Activated B cell treated with CpG ODN at 0.5 μM for 24 hours (primary cell): Measurements from ENCODE around the gene TCF12. TPM values are rescaled to one million over a fixed set of nuclear protein-coding genes. Genes with fewer than 3 reads are reported as not detected.
A peak's percentile ranks its signal among the peaks of the same experiment; 100 is the strongest.

ENCODE experiments used
- ATAC-seq: fragments of 200-7000 bp; cut with Tn5 transposase; one replicate; pipeline ENCODE4 v1.10.0; 2021; ENCODE audit warnings: low read depth, mild to moderate bottlenecking, moderate library complexity
- CTCF ChIA-PET: fragments of 350-600 bp; sonication (Branson Sonifier 250); formaldehyde crosslinking; loops from one replicate; lab custom pipeline; 2021; ENCODE audit warnings: antibody characterized with exemption; lab: Charles Lee
- POLR2A ChIA-PET: fragments of 350-600 bp; sonication (Branson Sonifier 250); formaldehyde crosslinking; loops from one replicate; lab custom pipeline; 2021; ENCODE audit warnings: antibody characterized with exemption; lab: Charles Lee
- DNase-seq: peaks from one replicate; pipeline ENCODE4 v3.0.0; 2022
- H3K27ac Mint-ChIP-seq: one replicate; pipeline ENCODE4 v1.8.0; 2020; ENCODE audit warnings: mixed read lengths
- H3K27me3 Mint-ChIP-seq: one replicate; pipeline ENCODE4 v1.8.0; 2021; ENCODE audit warnings: mixed read lengths
- H3K36me3 Mint-ChIP-seq: one replicate; pipeline ENCODE4 v1.8.0; 2021; ENCODE audit warnings: low read depth, mixed read lengths
- H3K4me1 Mint-ChIP-seq: one replicate; pipeline ENCODE4 v1.8.0; 2021; ENCODE audit warnings: mixed read lengths
- H3K4me3 Mint-ChIP-seq: one replicate; pipeline ENCODE4 v1.8.0; 2020; ENCODE audit warnings: mild to moderate bottlenecking, mixed read lengths
- H3K9me3 Mint-ChIP-seq: one replicate; pipeline ENCODE4 v1.8.0; 2020; ENCODE audit warnings: mixed read lengths
- intact Hi-C: fragments of 100-400 bp; cut with micrococcal nuclease; formaldehyde crosslinking; loops from one replicate; pipeline ENCODE4 v1.15.1; 2024
- total RNA-seq: library from RNA; stranded (reverse); gene quantifications from 2 replicates; pipeline ENCODE4 v1.2.3, GENCODE V29; 2022
- TF ChIP-seq, protein P1 (sequence below): fragments of 200-600 bp; IDR thresholded peaks from one replicate; pipeline ENCODE4 v1.8.0; 2022; ENCODE audit warnings: antibody characterized with exemption, mild to moderate bottlenecking

Gene TCF12
- total RNA-seq, 1 donor from 2014 or later: 119 TPM

DNA sequence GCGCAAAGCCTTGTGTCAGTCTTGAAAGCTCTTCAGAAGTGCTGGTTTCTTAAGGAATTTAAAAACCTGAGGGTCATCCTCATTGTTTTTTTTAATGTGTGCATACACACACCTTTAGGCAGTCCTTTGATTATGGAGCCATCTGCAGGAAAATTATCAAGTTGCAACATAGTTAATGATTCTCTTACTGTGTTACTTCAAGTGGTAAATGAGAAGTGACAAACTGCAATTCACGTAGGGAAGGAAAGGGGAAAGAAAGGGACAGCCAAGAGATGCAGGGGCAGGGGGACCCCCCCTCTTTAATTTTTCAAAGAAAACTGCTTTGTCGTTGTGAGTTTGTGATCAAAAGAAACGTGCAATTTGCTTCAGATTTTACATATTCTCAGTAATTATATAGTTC is 295.4 kb downstream of the TCF12 start:
- Mint-ChIP-seq H3K27me3 (no peaks in the 10 kb centered on the region), H3K9me3 (no peaks in the 10 kb centered on the region), H3K4me1 (peaks cover 32% of the 10 kb centered on the region), H3K27ac (no peak overlapping the region), H3K4me3 (no peak overlapping the region), H3K36me3 (no peaks in the 10 kb centered on the region)
- ChIA-PET CTCF (interaction anchor here (0.6 to 6.1 kb wide), 22 partner anchors 10 to 749 kb away, joined by 3 to 38 read pairs (median 4); partner anchors contain the start of genes MNS1 and TCF12), POLR2A (no interaction called here)
- TF ChIP-seq, protein P1, sequence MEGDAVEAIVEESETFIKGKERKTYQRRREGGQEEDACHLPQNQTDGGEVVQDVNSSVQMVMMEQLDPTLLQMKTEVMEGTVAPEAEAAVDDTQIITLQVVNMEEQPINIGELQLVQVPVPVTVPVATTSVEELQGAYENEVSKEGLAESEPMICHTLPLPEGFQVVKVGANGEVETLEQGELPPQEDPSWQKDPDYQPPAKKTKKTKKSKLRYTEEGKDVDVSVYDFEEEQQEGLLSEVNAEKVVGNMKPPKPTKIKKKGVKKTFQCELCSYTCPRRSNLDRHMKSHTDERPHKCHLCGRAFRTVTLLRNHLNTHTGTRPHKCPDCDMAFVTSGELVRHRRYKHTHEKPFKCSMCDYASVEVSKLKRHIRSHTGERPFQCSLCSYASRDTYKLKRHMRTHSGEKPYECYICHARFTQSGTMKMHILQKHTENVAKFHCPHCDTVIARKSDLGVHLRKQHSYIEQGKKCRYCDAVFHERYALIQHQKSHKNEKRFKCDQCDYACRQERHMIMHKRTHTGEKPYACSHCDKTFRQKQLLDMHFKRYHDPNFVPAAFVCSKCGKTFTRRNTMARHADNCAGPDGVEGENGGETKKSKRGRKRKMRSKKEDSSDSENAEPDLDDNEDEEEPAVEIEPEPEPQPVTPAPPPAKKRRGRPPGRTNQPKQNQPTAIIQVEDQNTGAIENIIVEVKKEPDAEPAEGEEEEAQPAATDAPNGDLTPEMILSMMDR: no peak
- DNase-seq (no peak), ATAC-seq (peak; percentile 65)
- intact Hi-C loops: loop anchor here (1.0 to 5.0 kb wide), 9 partner anchors 15 to 723 kb away; partner anchors contain the start of gene TCF12

DNA sequence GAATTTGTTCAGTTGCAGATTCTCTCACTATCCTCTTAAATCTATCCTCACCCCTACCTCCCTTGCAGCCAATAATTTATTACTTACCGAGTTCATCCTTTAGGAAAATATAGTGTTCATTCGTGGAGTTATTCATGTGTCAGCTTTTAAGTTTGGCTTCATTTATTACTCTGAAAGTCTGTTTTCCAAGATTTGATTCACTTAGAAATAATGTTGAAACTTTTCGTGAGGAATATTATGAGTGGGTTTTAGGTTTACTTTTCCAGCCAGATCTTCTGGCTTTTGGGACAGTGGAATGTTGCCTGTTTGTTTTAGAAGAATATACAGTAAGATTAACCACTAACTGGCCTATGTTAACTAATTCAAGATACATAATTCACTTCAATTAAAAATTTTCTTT is 296.9 kb downstream of the TCF12 start:
- Mint-ChIP-seq H3K27ac (no peak overlapping the region), H3K4me3 (no peak overlapping the region), H3K9me3 (no peaks in the 10 kb centered on the region), H3K4me1 (peaks cover 29% of the 10 kb centered on the region), H3K36me3 (no peaks in the 10 kb centered on the region), H3K27me3 (no peaks in the 10 kb centered on the region)
- TF ChIP-seq, protein P1: no peak
- intact Hi-C loops: loop anchor here (2.0 kb wide), 3 partner anchors 13 to 725 kb away; no protein-coding TSS in a partner anchor
- ATAC-seq (no peak), DNase-seq (no peak)
- POLR2A ChIA-PET: no interaction called here
- CTCF ChIA-PET: interaction anchor here (1.3 kb wide), 1 partner anchor 91 kb away, joined by 8 read pairs; no protein-coding TSS in a partner anchor

DNA sequence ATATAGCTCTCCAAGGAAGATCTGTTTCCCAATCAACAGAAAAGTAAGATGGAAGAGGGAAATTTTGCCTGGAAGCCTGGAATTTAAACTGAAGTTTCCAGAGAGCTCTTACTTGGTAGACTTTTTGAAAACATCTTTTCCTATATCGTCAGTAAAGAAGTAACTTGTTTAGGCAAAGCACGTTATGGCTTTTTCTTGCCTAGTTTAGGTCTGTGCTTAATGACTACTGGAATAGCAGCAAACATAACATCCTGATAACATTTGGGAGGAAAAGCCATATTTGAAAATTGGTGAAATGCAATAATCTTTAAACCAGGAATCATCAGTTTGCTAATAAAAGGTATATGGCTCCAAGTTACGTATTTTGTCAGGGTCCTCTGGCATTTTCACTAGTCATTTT is 297.4 kb downstream of the TCF12 start:
- POLR2A ChIA-PET: no interaction called here
- TF ChIP-seq, protein P1: no peak
- CTCF ChIA-PET: interaction anchor here (1.3 kb wide), 1 partner anchor 90 kb away, joined by 8 read pairs; no protein-coding TSS in a partner anchor
- Mint-ChIP-seq H3K27me3 (no peaks in the 10 kb centered on the region), H3K9me3 (no peaks in the 10 kb centered on the region), H3K27ac (no peak overlapping the region), H3K4me1 (peaks cover 30% of the 10 kb centered on the region), H3K4me3 (no peak overlapping the region), H3K36me3 (no peaks in the 10 kb centered on the region)
- DNase-seq: no peak
- intact Hi-C loops: loop anchor here (2.0 kb wide), 3 partner anchors 13 to 725 kb away; no protein-coding TSS in a partner anchor
- ATAC-seq: no peak

DNA sequence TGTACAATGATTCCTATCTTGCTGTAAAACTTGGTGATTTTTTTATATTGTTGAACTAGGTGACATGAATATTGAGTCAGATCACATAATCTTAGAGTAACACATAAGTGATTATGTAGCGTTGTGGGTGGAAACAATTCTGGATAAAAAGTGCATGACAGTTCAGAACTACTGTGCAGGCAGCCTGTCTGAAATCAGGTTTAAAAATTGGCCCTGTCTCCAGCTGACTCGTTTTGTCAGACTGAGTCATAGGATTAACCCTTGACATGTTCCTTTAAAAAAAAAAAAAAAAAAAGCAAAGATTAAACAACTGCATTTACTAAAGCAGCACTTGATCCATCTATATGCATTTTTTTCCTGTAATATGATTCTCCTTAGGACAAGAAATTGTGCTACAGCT is 297.8 kb downstream of the TCF12 start:
- no peaks in the 10 kb centered on the region for H3K27me3 Mint-ChIP-seq
- POLR2A ChIA-PET: no interaction called here
- no peak overlapping the region for H3K27ac Mint-ChIP-seq
- intact Hi-C loops: no loop called here
- H3K9me3 Mint-ChIP-seq: no peaks in the 10 kb centered on the region
- H3K36me3 Mint-ChIP-seq: no peaks in the 10 kb centered on the region
- H3K4me1 Mint-ChIP-seq: peaks cover 33% of the 10 kb centered on the region
- no peak for ATAC-seq
- CTCF ChIA-PET: interaction anchor here (1.3 kb wide), 1 partner anchor 90 kb away, joined by 8 read pairs; no protein-coding TSS in a partner anchor
- no peak overlapping the region for H3K4me3 Mint-ChIP-seq
- DNase-seq: no peak
- TF ChIP-seq, protein P1: no peak

DNA sequence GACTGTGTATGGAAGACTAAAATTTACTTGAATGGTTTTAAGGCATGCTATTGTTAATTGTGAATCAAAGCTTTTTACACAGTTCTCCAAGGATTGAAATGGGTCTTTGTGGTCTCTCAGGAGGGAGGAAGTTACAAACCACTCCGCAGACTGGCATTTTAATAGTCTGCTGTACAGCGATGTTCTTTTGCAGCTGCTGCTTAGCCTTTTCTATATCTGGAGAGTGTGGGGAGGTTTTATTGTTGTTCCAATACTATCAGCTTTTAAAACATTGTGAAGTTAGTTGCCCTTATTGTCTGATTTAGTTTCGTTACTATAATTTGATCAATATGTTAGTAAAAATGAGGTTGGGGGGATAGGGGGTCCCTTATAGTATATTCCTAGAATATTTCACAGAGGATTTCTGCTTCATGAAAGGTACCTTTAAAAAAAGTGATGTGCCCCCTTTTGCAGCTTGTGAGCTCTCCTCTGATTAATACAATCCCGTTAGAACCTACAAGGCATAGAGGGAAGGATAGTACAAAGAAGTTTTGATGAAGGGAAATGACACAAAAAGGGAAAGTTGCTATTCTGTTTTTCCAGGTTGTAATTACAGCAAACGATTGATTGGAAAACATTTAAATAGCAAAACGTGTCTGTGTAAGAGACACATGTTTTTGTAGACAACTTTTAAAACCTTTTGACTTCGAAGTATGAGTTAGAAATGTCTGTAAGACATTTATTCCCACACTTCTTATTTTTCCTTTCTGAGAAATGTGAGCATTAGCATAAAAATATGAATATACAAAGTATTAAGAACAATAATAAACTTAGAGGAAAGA is 299.5 kb downstream of the TCF12 start:
- Mint-ChIP-seq H3K9me3 (no peaks in the 10 kb centered on the region), H3K27ac (no peak overlapping the region), H3K27me3 (no peaks in the 10 kb centered on the region), H3K36me3 (no peaks in the 10 kb centered on the region), H3K4me1 (peaks cover 38% of the 10 kb centered on the region), H3K4me3 (no peak overlapping the region)
- TF ChIP-seq, protein P1: no peak
- POLR2A ChIA-PET: interaction anchor here (0.6 to 1.7 kb wide), 3 partner anchors 39 to 85 kb away, joined by 4 to 6 read pairs (median 4); no protein-coding TSS in a partner anchor
- intact Hi-C loops: loop anchor here (2.0 kb wide), 1 partner anchor 89 kb away; no protein-coding TSS in a partner anchor
- CTCF ChIA-PET: interaction anchor here (0.8 to 2.3 kb wide), 3 partner anchors 88 to 727 kb away, joined by 3 to 6 read pairs (median 5); partner anchors contain the start of gene TCF12
- ATAC-seq (no peak), DNase-seq (no peak)
